Liver (tissue), 9 donors: ENCODE results near the gene PHETA2. TPM values are rescaled to one million over a fixed set of nuclear protein-coding genes. Genes with fewer than 3 reads are reported as not detected.

Experiments
- DNase-seq: peaks from one replicate; pipeline ENCODE4 v3.0.0-alpha.2; 2017; ENCODE audit warnings: low spot score
- H3K27ac ChIP-seq, 2 donors: one replicate each; pipeline ENCODE4 v1.7.0; 2013; ENCODE audit warnings: inconsistent platforms in 2 of 2, low read length in 2 of 2, control low read depth in 1 of 2, low read depth in 1 of 2, mild to moderate bottlenecking in 1 of 2
- H3K27me3 ChIP-seq, 4 donors: one replicate each; pipeline versions ENCODE4 v1.6.1 to v1.7.0; 2013; ENCODE audit warnings: low read length in 3 of 4, inconsistent platforms in 1 of 4, mild to moderate bottlenecking in 1 of 4, moderate library complexity in 1 of 4; ENCODE audit not compliant: control insufficient read depth in 4 of 4, insufficient read depth in 4 of 4
- H3K36me3 ChIP-seq, 4 donors: one replicate each; pipeline versions ENCODE4 v1.6.1 to v1.7.0; 2013; ENCODE audit warnings: low read length in 3 of 4, mild to moderate bottlenecking in 3 of 4, low read depth in 1 of 4, moderate library complexity in 1 of 4; ENCODE audit not compliant: control insufficient read depth in 4 of 4, insufficient read depth in 3 of 4
- H3K4me1 ChIP-seq, 4 donors: one replicate each; pipeline versions ENCODE4 v1.6.1 to v1.7.0; 2013; ENCODE audit warnings: low read length in 3 of 4, mild to moderate bottlenecking in 3 of 4, moderate library complexity in 1 of 4; ENCODE audit not compliant: control insufficient read depth in 4 of 4, insufficient read depth in 4 of 4
- H3K4me3 ChIP-seq, 3 donors: one replicate each; pipeline versions ENCODE4 v1.6.1 to v1.7.0; 2013; ENCODE audit warnings: low read length in 3 of 3, control low read depth in 1 of 3, low read depth in 1 of 3, mild to moderate bottlenecking in 1 of 3
- H3K9ac ChIP-seq, 2 donors: one replicate each; pipeline ENCODE4 v1.7.0; 2013; ENCODE audit warnings: low read length in 2 of 2, mild to moderate bottlenecking in 2 of 2, moderate library complexity in 2 of 2, control low read depth in 1 of 2, low read depth in 1 of 2
- H3K9me3 ChIP-seq, 4 donors: one replicate each; pipeline versions ENCODE4 v1.6.1 to v1.7.0; 2013; ENCODE audit warnings: low read length in 3 of 4; ENCODE audit not compliant: control insufficient read depth in 4 of 4
- EGR1 ChIP-seq, 2 donors: IDR thresholded peaks; 2 replicates each; pipeline ENCODE4 v1.6.1; 2016 to 2018; ENCODE audit warnings: antibody characterized with exemption in 2 of 2, low read depth in 2 of 2
- FOXA1 ChIP-seq: IDR thresholded peaks from 2 replicates; pipeline ENCODE4 v1.6.1; 2016; ENCODE audit warnings: antibody characterized with exemption
- FOXA2 ChIP-seq: IDR thresholded peaks from 2 replicates; pipeline ENCODE4 v1.6.1; 2016; ENCODE audit warnings: antibody characterized with exemption
- GABPA ChIP-seq, 2 donors: IDR thresholded peaks in 1 of 2; conservative IDR thresholded peaks in 1 of 2; 2 replicates each; pipeline ENCODE4 v1.6.1; 2016; ENCODE audit warnings: antibody characterized with exemption in 2 of 2, mild to moderate bottlenecking in 1 of 2, moderate library complexity in 1 of 2
- HNF4A ChIP-seq, 2 donors: conservative IDR thresholded peaks; 2 replicates each; pipeline ENCODE4 v1.6.1; 2016; ENCODE audit warnings: antibody characterized with exemption in 2 of 2, mild to moderate bottlenecking in 2 of 2
- HNF4G ChIP-seq: IDR thresholded peaks from 2 replicates; pipeline ENCODE4 v1.6.1; 2016; ENCODE audit warnings: antibody characterized with exemption
- JUND ChIP-seq, 2 donors: IDR thresholded peaks; 2 replicates each; pipeline ENCODE4 v1.6.1; 2016; ENCODE audit warnings: antibody characterized with exemption in 2 of 2
- MAX ChIP-seq: IDR thresholded peaks from 2 replicates; pipeline ENCODE4 v1.6.1; 2016; ENCODE audit warnings: antibody characterized with exemption
- NR2F2 ChIP-seq: IDR thresholded peaks from 2 replicates; pipeline ENCODE4 v1.6.1; 2016; ENCODE audit warnings: antibody characterized with exemption
- REST ChIP-seq: IDR thresholded peaks from 2 replicates; pipeline ENCODE4 v1.6.1; 2016; ENCODE audit warnings: antibody characterized with exemption, mild to moderate bottlenecking
- RXRA ChIP-seq, 2 donors: IDR thresholded peaks; 2 replicates each; pipeline ENCODE4 v1.6.1; 2017 to 2018; ENCODE audit warnings: antibody characterized with exemption in 2 of 2, mild to moderate bottlenecking in 1 of 2
- SP1 ChIP-seq: IDR thresholded peaks from 2 replicates; pipeline ENCODE4 v1.6.1; 2018; ENCODE audit warnings: antibody characterized with exemption, mild to moderate bottlenecking
- TAF1 ChIP-seq: conservative IDR thresholded peaks from 2 replicates; pipeline ENCODE4 v1.6.1; 2016; ENCODE audit warnings: antibody characterized with exemption, mild to moderate bottlenecking
- YY1 ChIP-seq: IDR thresholded peaks from 2 replicates; pipeline ENCODE4 v1.6.1; 2016; ENCODE audit warnings: antibody characterized with exemption, mild to moderate bottlenecking
- ZBTB33 ChIP-seq: IDR thresholded peaks from 2 replicates; pipeline ENCODE4 v1.6.1; 2016; ENCODE audit warnings: antibody characterized with exemption
- whole genome bisulfite sequencing: extraction: QIAGEN DNeasy Blood & Tissue Kit; methylation state at CpG from one replicate; pipeline ENCODE4 v1.1.7; 2013; 5-methylcytosine and 5-hydroxymethylcytosine counted together
- polyA plus RNA-seq, 2 donors: library from polyadenylated mRNA; stranded (reverse) in 1 of 2; unstranded in 1 of 2; fragments of 200-250 nt in 1 of 2; fragments of >200 nt in 1 of 2; fragmentation: Nextera tagmentation in 1 of 2; extraction: Ambion mirVana in 1 of 2; gene quantifications; one replicate each; pipeline versions ENCODE4 v1.2.1 to v1.2.3, GENCODE V29; 2013 to 2015
- total RNA-seq, 2 donors: library from RNA; depleted of rRNA; stranded (reverse); fragments of >200 nt; gene quantifications; one replicate each; pipeline ENCODE4 v1.2.3, GENCODE V29; 2014
- TF ChIP-seq, protein P1 (sequence below): fragments of 150-350 bp; IDR thresholded peaks from 2 replicates; pipeline ENCODE4 v1.5.1; 2017; ENCODE audit warnings: improper control_type of control experiment, low read depth, low read length; ENCODE audit not compliant: missing input control
- donor health status: healthy.
- donor health status: healthy.
- donor health status: healthy.
- donor health status: healthy.
- donor health status: healthy.

Gene PHETA2
- total and polyA plus RNA-seq, 4 donors: 0.89 to 5.1 (median 1.5) TPM

- TF ChIP-seq ZBTB33 (no peak), RXRA (IDR thresholded peaks at IDR 0.05) (no peak)
These were observed 13.0 kb upstream of the PHETA2 start (continued) for GRCh38 chr22:42061041-42061440.

- no peak for TF ChIP-seq EGR1 (IDR thresholded peaks at IDR 0.05; ENCODE audit: low read depth in 2 of 2)
- no peak for TF ChIP-seq REST
- TF ChIP-seq, protein P1, sequence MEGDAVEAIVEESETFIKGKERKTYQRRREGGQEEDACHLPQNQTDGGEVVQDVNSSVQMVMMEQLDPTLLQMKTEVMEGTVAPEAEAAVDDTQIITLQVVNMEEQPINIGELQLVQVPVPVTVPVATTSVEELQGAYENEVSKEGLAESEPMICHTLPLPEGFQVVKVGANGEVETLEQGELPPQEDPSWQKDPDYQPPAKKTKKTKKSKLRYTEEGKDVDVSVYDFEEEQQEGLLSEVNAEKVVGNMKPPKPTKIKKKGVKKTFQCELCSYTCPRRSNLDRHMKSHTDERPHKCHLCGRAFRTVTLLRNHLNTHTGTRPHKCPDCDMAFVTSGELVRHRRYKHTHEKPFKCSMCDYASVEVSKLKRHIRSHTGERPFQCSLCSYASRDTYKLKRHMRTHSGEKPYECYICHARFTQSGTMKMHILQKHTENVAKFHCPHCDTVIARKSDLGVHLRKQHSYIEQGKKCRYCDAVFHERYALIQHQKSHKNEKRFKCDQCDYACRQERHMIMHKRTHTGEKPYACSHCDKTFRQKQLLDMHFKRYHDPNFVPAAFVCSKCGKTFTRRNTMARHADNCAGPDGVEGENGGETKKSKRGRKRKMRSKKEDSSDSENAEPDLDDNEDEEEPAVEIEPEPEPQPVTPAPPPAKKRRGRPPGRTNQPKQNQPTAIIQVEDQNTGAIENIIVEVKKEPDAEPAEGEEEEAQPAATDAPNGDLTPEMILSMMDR: no peak
- TF ChIP-seq JUND (IDR thresholded peaks at IDR 0.05): no peak
- TF ChIP-seq GABPA (IDR thresholded peaks at IDR 0.05 in 1 of 2, conservative IDR thresholded peaks at IDR 0.05 in 1 of 2): no peak
- TF ChIP-seq YY1: no peak
- TF ChIP-seq MAX: no peak
- H3K4me1 ChIP-seq: peaks cover 4 to 22% (median 15%) of the 10 kb centered on the region in 4 donors
- no peaks in the 10 kb centered on the region for H3K27me3 ChIP-seq
- WGBS: 99% methylated on average over 10 of the region's 10 CpGs
- no peak overlapping the region for H3K4me3 ChIP-seq
- peaks cover 8 to 46% (median 22%) of the 10 kb centered on the region in 4 donors for H3K36me3 ChIP-seq
- no peak overlapping the region for H3K9ac ChIP-seq
- no peak for DNase-seq
- H3K27ac ChIP-seq: no peak overlapping the region
- no peaks in the 10 kb centered on the region for H3K9me3 ChIP-seq
These were observed 11.4 kb upstream of the PHETA2 start for GRCh38 chr22:42062506-42063170.

- peaks cover 6 to 39% (median 15%) of the 10 kb centered on the region in 4 donors for H3K36me3 ChIP-seq
- no peak overlapping the region for H3K9ac ChIP-seq
- H3K27ac ChIP-seq: peak overlapping the region; percentile 52 to 66
- DNase-seq: no peak
- WGBS: 31% methylated on average over 1 of the region's 1 CpG
- H3K4me3 ChIP-seq: no peak overlapping the region
- peaks cover 4 to 33% (median 26%) of the 10 kb centered on the region in 4 donors for H3K4me1 ChIP-seq
- no peaks in the 10 kb centered on the region for H3K9me3 ChIP-seq
- no peaks in the 10 kb centered on the region for H3K27me3 ChIP-seq
- TF ChIP-seq ZBTB33 (peak; percentile 87), FOXA1 (peak; percentile 11), HNF4G (peak; percentile 98), RXRA (IDR thresholded peaks at IDR 0.05) (peak; percentile 84 to 89), EGR1 (IDR thresholded peaks at IDR 0.05; ENCODE audit: low read depth in 2 of 2) (no peak), SP1 (peak; percentile 93), FOXA2 (peak; percentile 47), HNF4A (conservative IDR thresholded peaks at IDR 0.05) (peak; percentile 99 to 100), REST (peak; percentile 40), GABPA (IDR thresholded peaks at IDR 0.05 in 1 of 2, conservative IDR thresholded peaks at IDR 0.05 in 1 of 2) (peak in 1 of 2 donors; percentile 52), TAF1 (no peak), NR2F2 (peak; percentile 60)
These were observed 9.4 kb upstream of the PHETA2 start for GRCh38 chr22:42064629-42065028.
